Measurements from ENCODE around the gene DTNB.

DNA sequence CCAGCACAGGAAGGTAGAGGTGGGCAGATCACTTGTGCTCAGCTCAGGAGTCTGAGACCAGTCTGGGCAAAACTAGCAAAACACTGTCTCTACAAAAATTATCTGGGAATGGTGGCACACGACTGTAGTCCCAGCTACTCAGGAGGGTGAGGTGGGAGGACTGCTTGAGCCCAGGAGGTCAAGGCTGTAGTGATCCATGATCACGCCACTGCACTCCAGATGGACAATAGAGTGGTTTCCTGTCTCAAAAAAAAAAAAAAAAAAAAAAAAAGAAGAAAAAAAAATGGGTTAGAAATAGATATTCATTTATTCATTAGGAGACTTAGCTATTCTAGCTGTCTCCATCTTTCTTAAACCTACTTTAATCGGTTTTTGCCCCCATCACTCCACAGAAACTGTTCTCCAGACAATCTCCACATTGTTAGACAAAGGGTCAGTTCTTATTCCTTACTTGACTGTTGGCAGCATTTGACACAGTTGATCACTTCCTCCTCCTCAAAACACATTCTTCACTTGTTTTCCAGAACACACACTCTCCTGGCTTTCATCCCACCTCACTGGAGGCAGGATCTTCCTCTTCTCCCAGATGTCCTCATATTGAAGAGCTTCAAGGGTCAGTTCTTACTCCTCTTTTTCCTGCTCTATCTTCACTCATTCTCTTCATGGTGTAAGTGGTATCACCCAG, 103.1 kb downstream of the DTNB start:
- TF ChIP-seq, protein P1, sequence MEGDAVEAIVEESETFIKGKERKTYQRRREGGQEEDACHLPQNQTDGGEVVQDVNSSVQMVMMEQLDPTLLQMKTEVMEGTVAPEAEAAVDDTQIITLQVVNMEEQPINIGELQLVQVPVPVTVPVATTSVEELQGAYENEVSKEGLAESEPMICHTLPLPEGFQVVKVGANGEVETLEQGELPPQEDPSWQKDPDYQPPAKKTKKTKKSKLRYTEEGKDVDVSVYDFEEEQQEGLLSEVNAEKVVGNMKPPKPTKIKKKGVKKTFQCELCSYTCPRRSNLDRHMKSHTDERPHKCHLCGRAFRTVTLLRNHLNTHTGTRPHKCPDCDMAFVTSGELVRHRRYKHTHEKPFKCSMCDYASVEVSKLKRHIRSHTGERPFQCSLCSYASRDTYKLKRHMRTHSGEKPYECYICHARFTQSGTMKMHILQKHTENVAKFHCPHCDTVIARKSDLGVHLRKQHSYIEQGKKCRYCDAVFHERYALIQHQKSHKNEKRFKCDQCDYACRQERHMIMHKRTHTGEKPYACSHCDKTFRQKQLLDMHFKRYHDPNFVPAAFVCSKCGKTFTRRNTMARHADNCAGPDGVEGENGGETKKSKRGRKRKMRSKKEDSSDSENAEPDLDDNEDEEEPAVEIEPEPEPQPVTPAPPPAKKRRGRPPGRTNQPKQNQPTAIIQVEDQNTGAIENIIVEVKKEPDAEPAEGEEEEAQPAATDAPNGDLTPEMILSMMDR (IDR thresholded peaks at IDR 0.05; ENCODE audit: insufficient read depth, low read length, poor library complexity, severe bottlenecking) = no peak
- no peak for TF ChIP-seq EZH2phosphoT487 (conservative IDR thresholded peaks at IDR 0.05; ENCODE audit: low read length)
